GM18909 (cell line): ENCODE measurements around the gene C14orf119.

Experiments used
- ATAC-seq: cut with Tn5 transposase; IDR thresholded peaks from one replicate; pipeline ENCODE4 v1.9.1; 2021; ENCODE audit warnings: mild to moderate bottlenecking; ENCODE audit not compliant: unreplicated experiment, poor library complexity

Gene C14orf119

GRCh38 chr14:23060536-23061260 is 34.6 kb upstream of the C14orf119 start:
- ATAC-seq = no peak

DNA sequence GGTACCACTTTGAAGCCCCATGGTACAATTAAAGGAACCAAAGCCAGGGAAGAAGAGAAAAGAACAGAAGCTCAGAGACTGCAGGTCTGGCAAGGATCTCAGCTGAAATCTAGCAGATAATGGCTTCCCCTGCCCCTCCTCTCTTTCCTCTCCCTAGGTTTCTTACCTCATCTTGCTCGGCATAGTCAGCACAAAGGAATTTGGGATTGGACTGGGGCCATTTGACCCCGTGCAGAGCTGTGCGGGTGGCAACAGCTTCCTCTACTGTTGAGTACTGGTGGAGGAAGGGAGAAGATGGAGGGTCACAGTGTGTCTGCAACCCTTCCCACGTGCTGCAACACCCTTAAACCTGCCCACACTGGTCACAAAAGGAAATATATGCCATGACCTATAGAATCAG is 33.3 kb upstream of the C14orf119 start:
- ATAC-seq = no peak

DNA sequence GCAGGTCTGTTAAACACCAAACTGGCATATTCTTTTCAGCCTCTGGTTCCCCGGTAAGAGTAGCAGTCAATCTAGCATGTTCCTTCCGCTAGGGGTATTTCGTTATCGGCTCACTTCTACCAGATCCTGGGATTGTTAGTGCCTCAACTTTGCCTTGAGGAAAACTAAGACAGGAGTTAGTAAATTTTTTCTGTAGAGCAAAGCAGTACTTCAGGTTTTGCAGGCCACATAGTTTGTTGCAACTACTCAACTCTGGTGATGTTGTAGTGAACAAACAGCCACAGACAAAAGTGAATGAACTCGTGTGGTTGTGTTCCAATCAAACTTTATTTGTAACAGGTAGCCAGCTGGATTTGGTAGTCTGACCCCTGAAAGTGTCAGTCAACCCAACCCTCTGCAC is 31.7 kb upstream of the C14orf119 start:
- ATAC-seq = no peak

DNA sequence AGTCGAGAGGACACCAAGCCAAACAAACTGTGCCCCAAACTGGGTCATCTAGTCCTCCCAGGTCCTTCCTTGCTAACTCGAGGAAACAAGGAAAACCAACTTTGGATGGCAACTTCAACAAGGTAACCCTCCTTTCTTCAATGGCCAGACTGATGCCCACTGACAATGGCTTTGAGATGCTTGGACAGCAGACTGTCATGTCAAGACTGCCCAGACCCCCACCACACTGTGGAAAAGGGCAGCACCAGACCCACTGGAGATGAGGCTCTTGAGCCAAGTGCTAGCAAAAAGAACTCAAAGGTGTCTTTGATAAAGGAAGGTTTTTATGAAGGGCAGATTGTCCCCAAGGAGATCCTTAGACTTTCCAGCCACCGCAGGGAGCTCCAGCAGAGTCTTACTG is 28.9 kb upstream of the C14orf119 start:
- ATAC-seq = no peak

- no peak for ATAC-seq
Measured at GRCh38 chr14:23066855-23067744, 28.2 kb upstream of the C14orf119 start.

GRCh38 chr14:23067847-23068788 is 27.2 kb upstream of the C14orf119 start:
- ATAC-seq = no peak

- peak; percentile 68 for ATAC-seq
Measured at GRCh38 chr14:23068789-23069412, 26.4 kb upstream of the C14orf119 start.

- ATAC-seq = no peak
Measured at GRCh38 chr14:23069413-23069806, 25.9 kb upstream of the C14orf119 start.

- no peak for ATAC-seq
Measured at GRCh38 chr14:23070262-23071129, 24.8 kb upstream of the C14orf119 start.

GRCh38 chr14:23071244-23071920 is 23.9 kb upstream of the C14orf119 start:
- ATAC-seq = peak; percentile 84

DNA sequence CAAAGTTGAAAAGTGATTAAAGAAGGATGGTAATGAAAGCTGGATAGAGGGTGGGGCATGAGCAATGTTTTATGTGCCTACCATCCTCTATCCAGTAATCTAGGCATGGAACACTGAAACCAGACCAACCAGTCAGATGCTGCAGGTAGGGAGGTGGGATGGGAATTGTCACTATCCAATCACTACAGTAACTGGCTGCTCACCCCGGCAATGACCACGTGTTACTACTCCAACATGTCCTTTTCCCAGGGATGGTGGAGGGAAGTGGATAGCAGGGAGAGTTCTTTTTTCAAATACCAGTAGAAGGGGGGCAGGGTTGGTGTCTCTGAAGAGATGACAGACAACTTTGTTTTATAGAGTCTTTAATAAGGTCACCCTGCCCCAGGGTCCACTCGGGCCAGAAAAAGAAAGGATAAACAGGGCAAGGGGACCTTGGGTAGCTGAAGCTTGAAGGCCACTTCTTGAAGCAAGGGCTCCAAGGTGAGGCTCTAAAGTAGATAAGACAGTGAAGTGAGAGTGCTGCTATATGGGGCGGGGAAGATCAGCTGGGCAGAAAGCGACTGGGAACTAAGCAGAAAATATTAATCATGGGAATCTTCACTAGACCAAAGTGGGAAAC is 23.3 kb upstream of the C14orf119 start:
- ATAC-seq = no peak

DNA sequence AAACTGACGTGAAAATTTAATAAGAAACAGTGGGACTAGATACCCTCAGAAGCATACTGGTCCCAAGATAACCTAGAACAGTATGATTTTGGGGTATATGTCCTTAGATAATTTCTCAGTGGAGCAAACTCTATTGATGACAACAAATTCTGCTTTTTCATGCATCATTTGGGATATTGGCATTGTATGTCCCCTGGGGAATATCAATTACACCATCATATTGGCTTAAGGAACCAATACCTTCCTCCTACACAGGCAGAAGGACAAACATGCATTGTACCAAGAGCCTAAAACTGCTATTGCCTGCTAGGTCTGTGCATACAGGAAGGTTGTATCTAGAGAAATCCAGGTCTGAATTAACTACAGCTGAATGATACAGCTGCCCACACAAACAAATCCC is 20.4 kb upstream of the C14orf119 start:
- ATAC-seq = no peak

DNA sequence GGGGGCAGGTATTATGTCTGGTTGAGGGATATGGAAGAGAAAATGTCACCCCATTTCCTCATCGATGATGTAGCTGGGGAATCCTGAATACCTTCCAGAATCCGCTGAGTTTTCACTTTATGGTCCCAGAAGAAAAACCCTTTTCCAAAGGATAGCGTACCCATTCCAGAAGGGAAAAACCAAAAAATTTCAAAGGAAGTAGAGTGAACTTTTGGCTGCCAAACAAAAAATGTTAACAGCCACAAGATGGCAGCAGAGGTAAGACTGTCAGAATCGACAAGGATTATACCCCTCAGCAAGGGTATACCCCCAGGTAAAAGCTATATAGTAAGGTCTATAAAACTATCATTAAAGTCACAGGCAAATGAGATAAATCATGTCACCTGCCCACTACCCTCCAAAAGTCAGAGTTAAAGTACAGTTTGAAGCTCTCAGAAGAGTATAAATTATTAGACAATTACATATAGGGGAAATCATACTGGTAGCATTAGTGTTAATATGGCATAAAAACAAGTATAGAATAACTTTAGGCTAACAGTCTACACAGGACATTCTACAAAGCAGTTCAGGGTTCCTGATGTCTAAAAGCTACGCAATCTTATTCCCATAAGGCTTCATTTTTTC is 18.4 kb upstream of the C14orf119 start:
- ATAC-seq = no peak

DNA sequence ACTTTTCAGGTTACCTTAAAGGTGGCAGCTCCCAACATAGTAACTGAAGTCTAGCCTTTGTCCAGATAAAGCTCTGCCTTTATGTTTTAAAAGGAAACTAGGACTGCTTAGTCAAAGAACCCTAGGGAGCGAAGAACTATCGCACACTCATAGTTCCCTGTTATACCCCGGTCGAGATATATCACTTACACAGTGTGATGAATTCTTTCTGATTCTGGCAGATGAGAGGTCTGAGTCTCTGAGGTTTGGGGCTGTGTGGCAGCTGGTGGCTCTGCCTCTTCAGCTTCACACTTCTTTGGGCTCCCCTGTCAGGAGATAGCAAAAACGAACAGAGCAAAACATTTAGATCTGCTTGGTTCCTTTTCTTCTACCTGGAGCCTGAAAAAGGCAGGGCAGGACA is 17.3 kb upstream of the C14orf119 start:
- ATAC-seq = no peak

DNA sequence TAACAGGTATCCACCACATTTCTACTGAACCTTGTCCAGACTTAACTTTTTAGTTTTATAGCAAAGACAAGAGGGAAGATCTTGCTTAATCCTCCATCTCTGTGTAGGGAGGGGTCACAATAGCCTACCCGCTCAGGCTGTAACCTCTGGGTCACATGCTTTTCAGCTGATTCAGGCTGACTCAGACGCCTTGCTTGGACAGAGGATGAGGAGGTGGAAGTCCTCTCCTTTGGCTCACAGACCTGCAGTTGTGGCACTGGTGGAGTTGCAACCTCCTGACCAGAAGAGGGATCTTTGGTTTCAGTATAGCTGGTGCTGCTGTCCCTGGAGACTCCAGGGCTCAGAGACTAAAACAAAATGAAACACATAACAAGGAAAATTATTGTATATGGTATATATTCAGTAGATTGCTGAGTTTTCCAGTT is 16.6 kb upstream of the C14orf119 start:
- ATAC-seq = no peak

GRCh38 chr14:23079716-23080115 is 15.6 kb upstream of the C14orf119 start:
- no peak for ATAC-seq

DNA sequence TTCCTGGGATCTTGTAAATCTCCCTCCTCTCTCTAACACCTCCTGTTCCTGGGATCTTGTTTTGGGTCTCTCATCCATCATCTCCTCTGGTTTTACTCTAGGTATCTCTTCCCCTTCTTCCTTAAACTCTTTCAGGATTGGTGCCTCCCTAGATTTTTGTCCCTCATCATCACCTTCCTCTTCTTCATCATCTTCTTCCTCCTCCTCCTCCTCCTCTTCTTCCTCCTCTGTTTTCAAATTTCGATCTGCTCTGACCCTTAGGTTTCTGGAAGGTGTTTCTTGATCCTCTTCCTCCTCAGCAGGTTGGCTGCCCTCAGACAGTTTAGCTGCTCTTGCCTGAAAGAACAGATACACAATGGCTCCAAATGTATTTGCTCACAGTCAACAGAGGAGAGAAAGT is 14.8 kb upstream of the C14orf119 start:
- no peak for ATAC-seq

DNA sequence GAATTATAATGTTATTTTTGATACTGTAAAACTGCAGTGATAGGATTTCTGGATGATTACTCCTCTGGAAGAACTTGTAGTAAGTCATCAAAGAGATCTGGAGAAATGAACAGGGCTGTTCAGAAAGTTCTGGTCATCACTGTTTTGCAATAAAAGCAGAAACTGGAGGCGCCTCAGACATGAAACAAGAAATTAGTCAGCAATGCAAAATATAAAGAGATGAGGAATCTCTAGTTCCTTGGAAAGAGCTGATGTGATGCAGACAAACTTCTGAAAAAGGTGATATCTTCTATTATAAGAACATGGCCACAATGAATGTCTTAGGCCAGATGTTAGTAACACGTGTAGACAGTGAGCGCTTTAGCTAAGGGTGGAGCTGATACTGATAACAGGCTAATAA is 9.8 kb upstream of the C14orf119 start:
- ATAC-seq = no peak
